HL-60 (cell line): ENCODE measurements around the gene STX8.

ENCODE experiments used
- GABPA ChIP-seq: IDR thresholded peaks from 2 replicates; pipeline ENCODE4 v1.6.1; 2012; ENCODE audit warnings: low read depth
- POLR2AphosphoS5 ChIP-seq: IDR thresholded peaks from 2 replicates; pipeline ENCODE4 v1.6.1; 2012; ENCODE audit warnings: low read depth
- SPI1 ChIP-seq: IDR thresholded peaks from 2 replicates; pipeline ENCODE4 v1.6.1; 2012; ENCODE audit warnings: low read depth, mild to moderate bottlenecking, borderline replicate concordance
- TF ChIP-seq, protein P1 (sequence below): IDR thresholded peaks from one replicate; pipeline ENCODE4 v1.5.1; 2011; ENCODE audit warnings: low read length, control low read depth, inconsistent platforms; ENCODE audit not compliant: insufficient read depth
- TF ChIP-seq, protein P2 (sequence below): IDR thresholded peaks from 2 replicates; pipeline ENCODE4 v1.6.1; 2012; ENCODE audit warnings: low read depth; ENCODE audit not compliant: insufficient replicate concordance

DNA sequence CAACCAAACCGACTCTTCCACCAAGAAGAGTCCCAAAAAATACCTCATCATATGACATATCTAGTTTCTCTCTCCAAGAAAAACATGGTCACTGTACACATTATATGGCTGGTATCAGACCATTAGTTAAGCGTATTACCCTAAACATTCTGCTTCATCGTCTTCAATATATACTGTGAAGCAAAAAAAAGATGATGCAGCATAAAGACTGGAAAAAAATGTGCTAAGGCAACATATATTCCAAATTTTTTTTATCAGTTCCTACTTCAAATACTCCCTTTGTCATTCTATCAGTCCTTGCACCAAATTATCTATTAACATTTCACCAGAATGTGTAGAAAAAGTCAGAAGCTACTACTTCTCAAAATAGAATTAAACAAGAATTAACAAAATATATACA is 42.9 kb downstream of the STX8 start:
- TF ChIP-seq, protein P1, sequence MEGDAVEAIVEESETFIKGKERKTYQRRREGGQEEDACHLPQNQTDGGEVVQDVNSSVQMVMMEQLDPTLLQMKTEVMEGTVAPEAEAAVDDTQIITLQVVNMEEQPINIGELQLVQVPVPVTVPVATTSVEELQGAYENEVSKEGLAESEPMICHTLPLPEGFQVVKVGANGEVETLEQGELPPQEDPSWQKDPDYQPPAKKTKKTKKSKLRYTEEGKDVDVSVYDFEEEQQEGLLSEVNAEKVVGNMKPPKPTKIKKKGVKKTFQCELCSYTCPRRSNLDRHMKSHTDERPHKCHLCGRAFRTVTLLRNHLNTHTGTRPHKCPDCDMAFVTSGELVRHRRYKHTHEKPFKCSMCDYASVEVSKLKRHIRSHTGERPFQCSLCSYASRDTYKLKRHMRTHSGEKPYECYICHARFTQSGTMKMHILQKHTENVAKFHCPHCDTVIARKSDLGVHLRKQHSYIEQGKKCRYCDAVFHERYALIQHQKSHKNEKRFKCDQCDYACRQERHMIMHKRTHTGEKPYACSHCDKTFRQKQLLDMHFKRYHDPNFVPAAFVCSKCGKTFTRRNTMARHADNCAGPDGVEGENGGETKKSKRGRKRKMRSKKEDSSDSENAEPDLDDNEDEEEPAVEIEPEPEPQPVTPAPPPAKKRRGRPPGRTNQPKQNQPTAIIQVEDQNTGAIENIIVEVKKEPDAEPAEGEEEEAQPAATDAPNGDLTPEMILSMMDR: no peak
- TF ChIP-seq, protein P2, sequence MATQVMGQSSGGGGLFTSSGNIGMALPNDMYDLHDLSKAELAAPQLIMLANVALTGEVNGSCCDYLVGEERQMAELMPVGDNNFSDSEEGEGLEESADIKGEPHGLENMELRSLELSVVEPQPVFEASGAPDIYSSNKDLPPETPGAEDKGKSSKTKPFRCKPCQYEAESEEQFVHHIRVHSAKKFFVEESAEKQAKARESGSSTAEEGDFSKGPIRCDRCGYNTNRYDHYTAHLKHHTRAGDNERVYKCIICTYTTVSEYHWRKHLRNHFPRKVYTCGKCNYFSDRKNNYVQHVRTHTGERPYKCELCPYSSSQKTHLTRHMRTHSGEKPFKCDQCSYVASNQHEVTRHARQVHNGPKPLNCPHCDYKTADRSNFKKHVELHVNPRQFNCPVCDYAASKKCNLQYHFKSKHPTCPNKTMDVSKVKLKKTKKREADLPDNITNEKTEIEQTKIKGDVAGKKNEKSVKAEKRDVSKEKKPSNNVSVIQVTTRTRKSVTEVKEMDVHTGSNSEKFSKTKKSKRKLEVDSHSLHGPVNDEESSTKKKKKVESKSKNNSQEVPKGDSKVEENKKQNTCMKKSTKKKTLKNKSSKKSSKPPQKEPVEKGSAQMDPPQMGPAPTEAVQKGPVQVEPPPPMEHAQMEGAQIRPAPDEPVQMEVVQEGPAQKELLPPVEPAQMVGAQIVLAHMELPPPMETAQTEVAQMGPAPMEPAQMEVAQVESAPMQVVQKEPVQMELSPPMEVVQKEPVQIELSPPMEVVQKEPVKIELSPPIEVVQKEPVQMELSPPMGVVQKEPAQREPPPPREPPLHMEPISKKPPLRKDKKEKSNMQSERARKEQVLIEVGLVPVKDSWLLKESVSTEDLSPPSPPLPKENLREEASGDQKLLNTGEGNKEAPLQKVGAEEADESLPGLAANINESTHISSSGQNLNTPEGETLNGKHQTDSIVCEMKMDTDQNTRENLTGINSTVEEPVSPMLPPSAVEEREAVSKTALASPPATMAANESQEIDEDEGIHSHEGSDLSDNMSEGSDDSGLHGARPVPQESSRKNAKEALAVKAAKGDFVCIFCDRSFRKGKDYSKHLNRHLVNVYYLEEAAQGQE: no peak
- TF ChIP-seq SPI1 (no peak), GABPA (no peak), POLR2AphosphoS5 (no peak)
